ENCODE data around the gene CCL21. TPM values are rescaled to one million over a fixed set of nuclear protein-coding genes. Genes with fewer than 3 reads are reported as not detected.

CCL21 gene
- total RNA-seq, 1 donor from 2014 or later = not detected

- Mint-ChIP-seq H3K27ac (ENCODE audit: unreplicated experiment) (peak overlapping the region; percentile 55), H3K36me3 (ENCODE audit: unreplicated experiment) (peaks cover 5% of the 10 kb centered on the region), H3K4me1 (ENCODE audit: low read depth, unreplicated experiment) (no peaks in the 10 kb centered on the region), H3K4me3 (ENCODE audit: unreplicated experiment) (no peak overlapping the region), H3K9me3 (ENCODE audit: unreplicated experiment) (no peaks in the 10 kb centered on the region), H3K27me3 (ENCODE audit: unreplicated experiment) (peaks cover under 1% of the 10 kb centered on the region)
- no peak for TF ChIP-seq CTCF (IDR thresholded peaks at IDR 0.05; ENCODE audit: partially characterized antibody, unreplicated experiment)
- DNase-seq = no peak
Observed at GRCh38 chr9:34694811-34695210, 15.1 kb downstream of the CCL21 start.

GRCh38 chr9:34693560-34693959, 16.4 kb downstream of the CCL21 start:
- TF ChIP-seq CTCF (IDR thresholded peaks at IDR 0.05; ENCODE audit: partially characterized antibody, unreplicated experiment) = no peak
- H3K4me3 Mint-ChIP-seq (ENCODE audit: unreplicated experiment) = no peak overlapping the region
- peaks cover 5% of the 10 kb centered on the region for H3K36me3 Mint-ChIP-seq (ENCODE audit: unreplicated experiment)
- no peak for DNase-seq
- no peak overlapping the region for H3K27ac Mint-ChIP-seq (ENCODE audit: unreplicated experiment)
- no peaks in the 10 kb centered on the region for H3K9me3 Mint-ChIP-seq (ENCODE audit: unreplicated experiment)
- H3K4me1 Mint-ChIP-seq (ENCODE audit: low read depth, unreplicated experiment) = no peaks in the 10 kb centered on the region
- no peaks in the 10 kb centered on the region for H3K27me3 Mint-ChIP-seq (ENCODE audit: unreplicated experiment)

- Mint-ChIP-seq H3K9me3 (ENCODE audit: unreplicated experiment) (peaks cover 3% of the 10 kb centered on the region), H3K36me3 (ENCODE audit: unreplicated experiment) (peaks cover 5% of the 10 kb centered on the region), H3K27me3 (ENCODE audit: unreplicated experiment) (no peaks in the 10 kb centered on the region), H3K4me1 (ENCODE audit: low read depth, unreplicated experiment) (no peaks in the 10 kb centered on the region), H3K27ac (ENCODE audit: unreplicated experiment) (no peak overlapping the region), H3K4me3 (ENCODE audit: unreplicated experiment) (no peak overlapping the region)
- no peak for TF ChIP-seq CTCF (IDR thresholded peaks at IDR 0.05; ENCODE audit: partially characterized antibody, unreplicated experiment)
- DNase-seq = no peak
Observed at GRCh38 chr9:34691936-34692315, 18.0 kb downstream of the CCL21 start.

DNA sequence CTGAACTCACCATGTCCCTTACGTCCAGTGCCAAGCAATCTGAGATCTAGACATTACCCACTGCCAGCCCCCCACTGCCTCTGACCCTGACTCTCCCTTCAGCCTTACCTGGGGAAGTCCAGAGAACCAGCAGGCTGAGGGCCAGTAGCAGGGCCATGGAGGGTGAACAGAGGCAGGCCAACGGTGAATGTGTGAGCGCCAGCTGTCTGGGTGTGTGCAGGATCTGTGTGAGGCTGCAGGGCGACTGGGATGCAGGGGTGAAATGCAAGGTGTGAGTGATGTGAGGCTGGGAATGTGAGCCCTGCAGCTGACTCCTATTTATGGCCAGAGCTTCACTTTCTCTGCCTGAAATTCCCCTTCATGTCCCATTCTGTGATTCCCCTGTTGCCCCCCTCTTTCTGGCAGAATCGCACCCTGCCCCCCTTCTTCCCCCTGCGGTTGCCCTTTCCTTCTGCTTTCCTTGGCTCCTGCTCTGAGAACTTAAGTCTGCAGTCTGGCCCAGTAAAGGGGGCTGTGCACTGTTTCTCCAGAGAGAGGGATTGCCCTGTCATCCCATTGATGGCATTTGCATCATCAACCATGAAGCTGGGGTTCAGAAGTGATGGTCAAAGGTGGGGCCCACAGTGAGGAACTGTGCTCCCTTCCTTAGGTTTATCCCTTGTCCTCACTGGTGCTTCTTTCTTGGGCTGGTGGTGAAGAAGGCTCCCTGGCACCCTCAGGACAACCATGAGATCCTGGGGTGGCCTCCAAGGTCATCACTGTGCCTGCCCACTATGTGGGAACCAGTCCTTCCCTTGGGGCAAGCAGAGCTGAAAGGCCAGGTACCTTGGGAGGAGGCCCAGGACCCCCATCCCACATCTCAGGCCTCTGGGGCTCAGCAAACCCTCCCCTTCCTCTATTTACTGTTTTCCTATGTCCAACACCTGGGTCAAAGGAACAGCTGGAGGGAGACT, 18.7 kb downstream of the CCL21 start, which contains the start of gene CCL19:
Gene CCL19, minus strand, starts transcription at position 294 of the 953 bp plus-strand sequence. Its CDS starts 137 bp downstream, at position 157.
- Mint-ChIP-seq H3K4me1 (ENCODE audit: low read depth, unreplicated experiment) (no peaks in the 10 kb centered on the region), H3K27me3 (ENCODE audit: unreplicated experiment) (no peaks in the 10 kb centered on the region), H3K4me3 (ENCODE audit: unreplicated experiment) (no peak within 1 kb of the TSS), H3K27ac (ENCODE audit: unreplicated experiment) (no peak within 1 kb of the TSS), H3K36me3 (ENCODE audit: unreplicated experiment) (peaks cover 5% of the 10 kb centered on the region), H3K9me3 (ENCODE audit: unreplicated experiment) (peaks cover 3% of the 10 kb centered on the region)
- no peak for DNase-seq
- TF ChIP-seq CTCF (IDR thresholded peaks at IDR 0.05; ENCODE audit: partially characterized antibody, unreplicated experiment) = no peak

DNA sequence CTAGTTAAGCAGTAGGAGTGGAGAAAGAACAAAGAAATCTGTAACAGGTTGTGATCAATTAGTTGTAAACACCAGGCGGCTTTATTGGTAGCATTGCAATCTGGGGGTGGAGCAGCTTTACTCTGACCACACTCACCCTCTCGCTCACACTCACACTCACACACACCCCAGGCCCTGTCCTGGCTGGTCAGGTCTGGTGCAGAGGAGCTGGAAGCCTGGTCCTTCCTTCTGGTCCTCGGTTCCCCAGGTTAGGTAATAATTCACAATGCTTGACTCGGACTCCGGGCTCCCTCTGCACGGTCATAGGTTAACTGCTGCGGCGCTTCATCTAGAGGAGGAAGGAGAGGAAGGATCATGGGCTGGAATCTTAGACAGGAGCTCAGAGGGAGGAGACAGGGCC, 20.4 kb downstream of the CCL21 start:
- DNase-seq = no peak
- Mint-ChIP-seq H3K36me3 (ENCODE audit: unreplicated experiment) (peaks cover 2% of the 10 kb centered on the region), H3K4me3 (ENCODE audit: unreplicated experiment) (no peak overlapping the region), H3K27me3 (ENCODE audit: unreplicated experiment) (no peaks in the 10 kb centered on the region), H3K9me3 (ENCODE audit: unreplicated experiment) (peaks cover 6% of the 10 kb centered on the region), H3K4me1 (ENCODE audit: low read depth, unreplicated experiment) (no peaks in the 10 kb centered on the region), H3K27ac (ENCODE audit: unreplicated experiment) (no peak overlapping the region)
- TF ChIP-seq CTCF (IDR thresholded peaks at IDR 0.05; ENCODE audit: partially characterized antibody, unreplicated experiment) = no peak
